Stimulated activated CD4-positive, alpha-beta T cell treated with anti-CD3 and anti-CD28 coated beads, Interleukin-4, amount 100 ng/mL, for 4 hours (primary cell): ENCODE measurements around the gene ECE1.
"Not testable (repeated sequence)": the region's sequence is repeated elsewhere in the genome, so short reads cannot be mapped to it uniquely, and the experiment has no call there.

Source experiments
- DNase-seq, 2 experiments: peaks; one replicate each; pipeline ENCODE4 v3.0.0-alpha.2; 2020

Gene ECE1

DNA sequence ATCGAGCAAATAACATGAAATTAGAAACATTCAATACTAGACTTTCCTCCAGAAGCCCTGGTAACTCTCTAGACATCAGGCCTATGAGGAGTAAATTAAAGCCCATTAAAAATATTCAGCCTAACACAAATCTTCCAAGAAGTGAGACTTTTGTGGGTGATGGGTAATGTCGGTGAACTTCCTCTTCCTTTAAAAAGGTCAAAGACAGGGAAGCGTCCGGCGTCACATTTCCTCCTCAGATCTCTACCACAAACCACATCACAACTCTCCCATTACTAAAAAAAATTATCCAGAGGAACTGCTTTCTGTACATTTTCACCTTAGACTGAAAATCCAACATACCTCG, 115.0 kb downstream of the ECE1 start:
- peak in 1 of 2 experiments; percentile 14 for DNase-seq

DNA sequence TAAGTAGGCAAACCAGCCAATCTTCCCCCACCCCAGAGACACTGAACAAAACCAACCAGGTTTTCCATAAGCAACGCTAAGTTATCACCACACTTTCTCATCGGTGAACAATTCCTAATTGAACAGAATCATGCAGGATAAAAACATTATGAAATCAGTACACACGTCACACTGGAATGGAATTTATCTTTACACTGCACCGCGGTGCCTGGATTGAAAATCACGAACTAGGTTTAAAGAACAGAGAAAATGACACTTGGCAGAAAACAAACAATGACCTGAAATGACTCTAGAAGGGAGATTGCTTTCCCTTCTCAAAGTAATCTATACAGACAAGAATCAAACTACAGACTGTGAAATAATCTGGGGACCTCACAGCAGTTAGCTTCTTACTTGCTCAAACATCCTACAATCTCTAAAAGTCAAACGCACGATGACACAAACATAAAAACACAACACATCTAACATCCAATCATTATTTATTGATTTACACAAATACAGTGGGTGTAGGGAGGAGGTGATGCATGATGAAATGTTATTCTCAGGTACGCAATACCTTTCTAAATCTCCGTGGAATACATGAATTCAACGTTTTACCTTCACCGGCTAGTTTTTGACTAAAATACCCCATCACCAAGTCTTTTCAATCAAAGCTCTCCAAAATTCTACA, 115.5 kb downstream of the ECE1 start:
- no peak for DNase-seq

DNA sequence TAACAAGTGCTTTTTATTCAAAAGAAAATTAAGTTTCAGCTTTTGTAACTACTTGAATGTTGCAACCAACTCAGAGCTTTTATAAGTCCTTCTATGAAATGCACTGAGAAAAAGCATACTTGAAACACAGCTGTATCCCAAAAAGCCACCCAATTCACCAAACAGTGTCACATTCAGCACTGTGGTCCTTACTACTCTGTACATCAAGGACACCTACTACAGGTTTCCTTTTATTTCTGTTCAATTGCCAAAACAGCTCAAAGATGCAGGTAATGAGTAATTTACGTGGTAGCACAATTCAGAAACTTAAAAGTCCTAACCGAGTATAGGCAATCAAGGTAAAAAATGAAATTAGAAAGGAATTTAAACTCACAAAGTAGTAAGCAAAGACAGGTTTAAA, 116.0 kb downstream of the ECE1 start:
- no peak for DNase-seq

DNA sequence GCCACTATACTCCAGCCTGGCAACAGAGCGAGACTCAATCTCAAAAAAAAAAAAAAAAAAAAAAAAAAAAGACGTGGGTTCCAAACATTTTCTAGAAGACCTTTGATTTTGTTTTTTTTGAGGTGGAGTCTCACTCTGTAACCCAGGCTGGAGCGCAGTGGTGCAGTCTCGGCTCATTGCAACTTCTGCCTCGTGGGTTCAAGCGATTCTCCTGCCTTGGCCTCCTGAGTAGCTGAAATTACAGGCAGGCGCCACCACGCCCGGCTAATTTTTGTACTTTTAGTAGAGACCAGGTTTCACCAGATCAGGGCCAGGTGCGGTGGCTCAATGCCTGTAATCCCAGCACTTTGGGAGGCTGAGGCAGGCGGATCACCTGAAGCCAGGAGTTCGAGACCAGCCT, 117.2 kb downstream of the ECE1 start:
- not testable (repeated sequence) for DNase-seq

DNA sequence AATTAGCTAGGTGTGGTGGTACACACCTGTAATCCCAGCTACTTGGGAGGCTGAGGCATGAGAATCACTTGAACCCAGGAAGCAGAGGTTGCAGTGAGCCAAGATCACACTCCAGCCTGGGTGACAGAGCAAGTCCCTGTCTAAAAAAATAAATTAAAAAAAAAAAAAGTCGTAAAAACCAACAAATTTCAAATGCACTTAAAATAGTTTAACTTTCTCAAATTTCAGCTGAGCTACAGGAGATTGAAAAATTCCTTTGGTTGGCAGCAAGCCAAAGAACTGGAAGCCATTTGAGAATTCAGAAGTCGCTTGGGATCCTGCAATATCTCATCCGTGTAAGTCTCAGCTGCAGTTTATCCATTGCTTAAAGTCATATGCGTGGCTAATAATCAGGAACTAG, 119.4 kb downstream of the ECE1 start:
- DNase-seq, result not testable (repeated sequence)

DNA sequence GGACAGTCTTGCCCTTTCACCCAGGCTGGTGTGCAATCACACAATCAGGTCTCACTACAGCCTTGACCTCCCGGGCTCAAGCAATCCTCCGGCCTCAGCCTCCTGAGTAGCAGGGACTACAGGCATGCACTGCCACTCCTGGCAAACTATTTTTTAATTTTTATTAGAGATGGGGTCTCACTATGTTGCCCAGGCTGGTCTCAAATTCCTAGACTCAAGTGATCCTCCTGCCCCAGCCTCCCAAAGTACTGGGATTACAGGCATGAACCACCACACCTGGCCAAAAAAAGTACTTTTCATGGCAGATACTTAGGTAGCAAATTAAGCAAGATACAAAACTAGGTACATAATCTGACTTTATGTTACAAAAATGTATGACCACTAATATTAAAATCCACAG, 121.8 kb downstream of the ECE1 start:
- no peak for DNase-seq
